GM10248 (cell line): ENCODE results near the gene GINS2.

Experiments used
- CTCF ChIA-PET: fragments of 300-600 bp; sonication (Branson Sonifier 250); formaldehyde crosslinking; extraction: SDS; loops from one replicate; lab custom pipeline; 2021; ENCODE audit warnings: antibody characterized with exemption; lab: Yijun Ruan, JAX
- POLR2A ChIA-PET: fragments of 350-650 bp; sonication (Branson Sonifier 250); formaldehyde crosslinking; extraction: SDS; loops from one replicate; lab custom pipeline; 2020; ENCODE audit warnings: antibody characterized with exemption; lab: Yijun Ruan, JAX
- DNase-seq: peaks from one replicate; pipeline ENCODE4 v3.0.0; 2012; ENCODE audit errors: extremely low spot score
- TF ChIP-seq, protein P1 (sequence below): IDR thresholded peaks from 2 replicates; pipeline ENCODE4 v1.5.1; 2012; ENCODE audit warnings: mild to moderate bottlenecking, low read depth; ENCODE audit errors: extremely low read depth, missing control alignments, control extremely low read depth

GINS2 gene

DNA sequence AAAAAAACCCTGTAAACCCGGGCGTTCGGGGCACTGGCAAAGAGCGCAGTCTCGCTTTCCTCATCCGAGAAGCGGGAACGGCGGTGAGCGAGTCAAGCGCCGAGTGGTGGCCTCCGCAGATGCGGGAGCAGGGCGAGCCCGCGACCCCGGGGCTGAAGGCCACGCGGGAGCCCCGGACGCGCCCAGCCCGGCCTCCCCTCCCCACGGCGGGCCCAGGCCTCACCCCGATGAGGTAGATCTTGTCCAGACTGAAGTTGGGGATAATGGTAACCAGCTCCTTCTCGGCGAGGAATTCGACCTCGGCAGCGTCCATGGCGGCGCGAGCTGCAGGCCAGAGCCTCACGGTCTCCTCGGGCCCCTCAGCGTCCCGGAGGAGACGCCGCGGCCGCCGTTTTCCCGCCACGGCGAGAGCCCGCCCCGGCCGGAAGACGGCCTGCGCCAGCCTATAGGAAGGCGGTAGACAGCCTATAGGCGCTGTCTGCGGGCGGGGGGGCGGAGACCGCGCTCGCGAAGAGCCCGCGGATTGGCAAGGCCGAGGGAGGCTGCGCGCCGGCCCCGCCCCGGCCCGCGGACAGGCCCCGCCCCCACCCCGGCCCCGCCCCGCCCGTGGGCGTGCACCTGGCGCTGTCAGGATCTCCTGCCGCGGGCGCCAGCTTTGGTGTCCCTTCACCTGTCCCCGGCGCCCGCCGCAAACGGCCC is at the start of gene GINS2:
Gene GINS2 (minus strand): TSS at position 369 of the 699 bp plus-strand sequence. CDS start 56 bp downstream, at position 313.
- DNase-seq, result peak; percentile 100
- ChIA-PET POLR2A (no interaction called here), CTCF (interaction anchor here (1.4 to 2.7 kb wide), 7 partner anchors 13 to 79 kb away, joined by 3 to 14 read pairs (median 4); no protein-coding TSS in a partner anchor)
- TF ChIP-seq, protein P1, sequence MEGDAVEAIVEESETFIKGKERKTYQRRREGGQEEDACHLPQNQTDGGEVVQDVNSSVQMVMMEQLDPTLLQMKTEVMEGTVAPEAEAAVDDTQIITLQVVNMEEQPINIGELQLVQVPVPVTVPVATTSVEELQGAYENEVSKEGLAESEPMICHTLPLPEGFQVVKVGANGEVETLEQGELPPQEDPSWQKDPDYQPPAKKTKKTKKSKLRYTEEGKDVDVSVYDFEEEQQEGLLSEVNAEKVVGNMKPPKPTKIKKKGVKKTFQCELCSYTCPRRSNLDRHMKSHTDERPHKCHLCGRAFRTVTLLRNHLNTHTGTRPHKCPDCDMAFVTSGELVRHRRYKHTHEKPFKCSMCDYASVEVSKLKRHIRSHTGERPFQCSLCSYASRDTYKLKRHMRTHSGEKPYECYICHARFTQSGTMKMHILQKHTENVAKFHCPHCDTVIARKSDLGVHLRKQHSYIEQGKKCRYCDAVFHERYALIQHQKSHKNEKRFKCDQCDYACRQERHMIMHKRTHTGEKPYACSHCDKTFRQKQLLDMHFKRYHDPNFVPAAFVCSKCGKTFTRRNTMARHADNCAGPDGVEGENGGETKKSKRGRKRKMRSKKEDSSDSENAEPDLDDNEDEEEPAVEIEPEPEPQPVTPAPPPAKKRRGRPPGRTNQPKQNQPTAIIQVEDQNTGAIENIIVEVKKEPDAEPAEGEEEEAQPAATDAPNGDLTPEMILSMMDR, result no peak

DNA sequence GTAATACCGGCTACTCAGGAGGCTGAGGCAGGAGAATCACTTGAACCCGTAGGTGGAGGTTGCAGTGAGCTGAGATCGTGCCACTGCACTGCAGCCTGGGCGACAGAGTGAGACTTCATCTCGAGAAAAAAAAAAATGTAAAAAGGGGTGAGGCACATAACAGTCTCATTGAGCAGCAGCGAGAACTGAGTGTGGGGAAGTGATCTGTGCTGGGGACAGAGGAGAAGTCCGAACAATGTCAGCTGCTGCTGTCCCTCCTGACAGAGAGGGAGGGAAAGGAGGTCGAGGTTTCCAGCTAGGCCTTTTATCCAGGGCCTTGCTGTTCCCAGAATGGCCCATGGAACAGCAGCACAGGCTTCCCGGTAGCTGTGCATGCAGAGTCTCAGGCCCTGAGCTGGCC is 48.2 kb upstream of the GINS2 start:
- CTCF ChIA-PET, result interaction anchor here (0.7 to 3.5 kb wide), 9 partner anchors 9 to 432 kb away, joined by 3 to 15 read pairs (median 8); no protein-coding TSS in a partner anchor
- no peak for DNase-seq
- TF ChIP-seq, protein P1, result no peak
- POLR2A ChIA-PET, result no interaction called here

GRCh38 chr16:85735946-85736345 is 47.2 kb upstream of the GINS2 start:
- POLR2A ChIA-PET, result no interaction called here
- CTCF ChIA-PET, result interaction anchor here (1.0 to 3.5 kb wide), 8 partner anchors 10 to 84 kb away, joined by 3 to 15 read pairs (median 8); no protein-coding TSS in a partner anchor
- TF ChIP-seq, protein P1, result no peak
- DNase-seq, result no peak

- TF ChIP-seq, protein P1, result no peak
- CTCF ChIA-PET, result interaction anchor here (1.6 to 3.5 kb wide), 4 partner anchors 10 to 85 kb away, joined by 3 to 15 read pairs (median 8); no protein-coding TSS in a partner anchor
- POLR2A ChIA-PET, result no interaction called here
- DNase-seq, result peak; percentile 82
Observed at GRCh38 chr16:85735225-85735635, 46.5 kb upstream of the GINS2 start.

GRCh38 chr16:85734311-85735017 is 45.7 kb upstream of the GINS2 start:
- CTCF ChIA-PET, result interaction anchor here (1.6 to 3.5 kb wide), 2 partner anchors 11 to 60 kb away, joined by 3 to 15 read pairs; no protein-coding TSS in a partner anchor
- TF ChIP-seq, protein P1, result no peak
- no peak for DNase-seq
- POLR2A ChIA-PET, result no interaction called here

- DNase-seq, result no peak
- ChIA-PET POLR2A (no interaction called here), CTCF (no interaction called here)
- TF ChIP-seq, protein P1, result no peak
Observed at GRCh38 chr16:85733839-85734170, 45.1 kb upstream of the GINS2 start.
